ENCODE results near the gene SYT17. TPM values are rescaled to one million over a fixed set of nuclear protein-coding genes. Genes with fewer than 3 reads are reported as not detected.

Gene SYT17
- total RNA-seq, 1 experiment from 2014 or later: 4.2 TPM

- Mint-ChIP-seq H3K36me3 (ENCODE audit: insufficient read depth, unreplicated experiment) (no peaks in the 10 kb centered on the region), H3K4me3 (ENCODE audit: unreplicated experiment) (no peak overlapping the region), H3K9me3 (ENCODE audit: unreplicated experiment) (peaks cover 15% of the 10 kb centered on the region), H3K4me1 (ENCODE audit: low read depth, unreplicated experiment) (no peaks in the 10 kb centered on the region), H3K27me3 (ENCODE audit: insufficient read depth, unreplicated experiment) (no peaks in the 10 kb centered on the region), H3K27ac (ENCODE audit: unreplicated experiment) (no peak overlapping the region)
- intact Hi-C loops (cut with micrococcal nuclease; ENCODE audit: unreplicated experiment): no loop called here
- ChIA-PET POLR2A (no interaction called here), CTCF (no interaction called here)
- no TSS peak for BruUV-seq (replicated peaks)
- DNase-seq: no peak
- Histone ChIP-seq H3K36me3 (ENCODE audit: control insufficient read depth, insufficient read depth, low read length) (no peaks in the 10 kb centered on the region), H3K4me1 (no peaks in the 10 kb centered on the region), H3K27me3 (replicated peaks; ENCODE audit: control insufficient read depth, insufficient read depth, low read length) (no peaks in the 10 kb centered on the region), H3K4me3 (ENCODE audit: low read depth, low read length) (no peak overlapping the region), H3K9me3 (no peaks in the 10 kb centered on the region)
- TF ChIP-seq CTCF (IDR thresholded peaks at IDR 0.05; ENCODE audit: insufficient read depth in 1 of 2, low read depth in 1 of 2, low read length in 1 of 2, severe bottlenecking in 1 of 2, unreplicated experiment in 1 of 2): no peak
These were observed 42.9 kb downstream of the SYT17 start for GRCh38 chr16:19210968-19211367.

GRCh38 chr16:19212059-19212458 is 44.0 kb downstream of the SYT17 start:
- H3K4me3 ChIP-seq (ENCODE audit: low read depth, low read length): no peak overlapping the region
- no peaks in the 10 kb centered on the region for H3K27me3 ChIP-seq (replicated peaks; ENCODE audit: control insufficient read depth, insufficient read depth, low read length)
- no peak for TF ChIP-seq CTCF (IDR thresholded peaks at IDR 0.05; ENCODE audit: insufficient read depth in 1 of 2, low read depth in 1 of 2, low read length in 1 of 2, severe bottlenecking in 1 of 2, unreplicated experiment in 1 of 2)
- H3K36me3 Mint-ChIP-seq (ENCODE audit: insufficient read depth, unreplicated experiment): no peaks in the 10 kb centered on the region
- no peaks in the 10 kb centered on the region for H3K4me1 ChIP-seq
- no peak overlapping the region for H3K27ac Mint-ChIP-seq (ENCODE audit: unreplicated experiment)
- no peak for DNase-seq
- no peaks in the 10 kb centered on the region for H3K9me3 ChIP-seq
- intact Hi-C loops (cut with micrococcal nuclease; ENCODE audit: unreplicated experiment): no loop called here
- peaks cover 15% of the 10 kb centered on the region for H3K9me3 Mint-ChIP-seq (ENCODE audit: unreplicated experiment)
- no peaks in the 10 kb centered on the region for H3K4me1 Mint-ChIP-seq (ENCODE audit: low read depth, unreplicated experiment)
- ChIA-PET CTCF (no interaction called here), POLR2A (no interaction called here)
- no peaks in the 10 kb centered on the region for H3K36me3 ChIP-seq (ENCODE audit: control insufficient read depth, insufficient read depth, low read length)
- BruUV-seq (replicated peaks): no TSS peak
- H3K4me3 Mint-ChIP-seq (ENCODE audit: unreplicated experiment): no peak overlapping the region
- no peaks in the 10 kb centered on the region for H3K27me3 Mint-ChIP-seq (ENCODE audit: insufficient read depth, unreplicated experiment)

GRCh38 chr16:19213885-19214284 is 45.8 kb downstream of the SYT17 start:
- TF ChIP-seq CTCF (IDR thresholded peaks at IDR 0.05; ENCODE audit: insufficient read depth in 1 of 2, low read depth in 1 of 2, low read length in 1 of 2, severe bottlenecking in 1 of 2, unreplicated experiment in 1 of 2): peak in 1 of 2 experiments; percentile 7
- no peak overlapping the region for H3K4me3 ChIP-seq (ENCODE audit: low read depth, low read length)
- no peaks in the 10 kb centered on the region for H3K4me1 Mint-ChIP-seq (ENCODE audit: low read depth, unreplicated experiment)
- no peak overlapping the region for H3K4me3 Mint-ChIP-seq (ENCODE audit: unreplicated experiment)
- POLR2A ChIA-PET: no interaction called here
- H3K9me3 ChIP-seq: no peaks in the 10 kb centered on the region
- CTCF ChIA-PET: no interaction called here
- DNase-seq: peak in 1 of 2 experiments; percentile 6
- intact Hi-C loops (cut with micrococcal nuclease; ENCODE audit: unreplicated experiment): no loop called here
- H3K9me3 Mint-ChIP-seq (ENCODE audit: unreplicated experiment): peaks cover 15% of the 10 kb centered on the region
- H3K36me3 ChIP-seq (ENCODE audit: control insufficient read depth, insufficient read depth, low read length): no peaks in the 10 kb centered on the region
- no TSS peak for BruUV-seq (replicated peaks)
- no peak overlapping the region for H3K27ac Mint-ChIP-seq (ENCODE audit: unreplicated experiment)
- H3K36me3 Mint-ChIP-seq (ENCODE audit: insufficient read depth, unreplicated experiment): no peaks in the 10 kb centered on the region
- H3K27me3 ChIP-seq (replicated peaks; ENCODE audit: control insufficient read depth, insufficient read depth, low read length): no peaks in the 10 kb centered on the region
- no peaks in the 10 kb centered on the region for H3K4me1 ChIP-seq
- H3K27me3 Mint-ChIP-seq (ENCODE audit: insufficient read depth, unreplicated experiment): no peaks in the 10 kb centered on the region
